HT-29 (cell line): ENCODE measurements around the gene PIK3C3. TPM values are rescaled to one million over a fixed set of nuclear protein-coding genes. Genes with fewer than 3 reads are reported as not detected.

Experiments used
- DNase-seq: peaks from one replicate; pipeline ENCODE4 v3.0.0-alpha.2; 2015; ENCODE audit warnings: low spot score
- total RNA-seq: library from RNA; depleted of rRNA; stranded (reverse); fragments of >200 nt; shearing (Covaris generic); gene quantifications from 2 replicates; pipeline ENCODE4 v1.2.3, GENCODE V29; 2014; rRNA removed

Gene PIK3C3
- total RNA-seq, result 9.7 and 11.4 TPM in 2 replicates

DNA sequence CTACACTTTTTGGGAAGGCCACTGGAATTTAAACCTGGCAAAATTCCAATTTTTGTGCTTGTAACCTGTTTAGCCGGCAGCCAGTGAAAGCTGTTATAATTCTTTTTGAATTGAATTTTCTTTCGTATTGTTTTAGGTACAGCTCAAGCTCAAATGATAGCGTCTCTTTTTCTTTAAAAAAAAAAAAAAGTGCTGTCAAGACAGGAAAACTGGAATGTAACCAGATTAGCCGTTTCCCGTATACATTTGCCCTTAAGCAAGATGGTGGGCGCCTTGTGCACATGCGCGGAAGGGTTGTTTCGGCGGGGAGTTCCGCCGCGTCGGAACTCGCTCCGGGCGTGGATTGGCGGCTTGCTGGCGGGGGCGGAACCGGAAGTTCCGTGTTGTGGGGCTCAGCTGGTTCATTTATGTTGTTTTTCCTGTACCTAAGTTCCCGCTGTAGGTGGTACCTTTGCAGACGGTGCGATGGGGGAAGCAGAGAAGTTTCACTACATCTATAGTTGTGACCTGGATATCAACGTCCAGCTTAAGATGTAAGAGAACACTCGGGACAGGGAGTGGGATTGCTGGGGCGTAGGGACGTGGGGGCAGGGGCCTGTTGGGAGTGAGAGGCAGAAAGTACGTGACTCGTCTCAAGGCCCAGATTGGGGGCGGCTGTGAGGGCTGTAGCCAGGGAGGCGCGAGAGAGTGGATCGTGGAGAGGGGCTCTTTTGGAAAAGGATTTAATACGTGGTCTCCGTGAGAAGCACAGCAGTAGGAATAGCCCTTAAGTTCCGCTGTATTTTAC is at the start of gene PIK3C3:
TSS of gene PIK3C3 (plus strand) at position 408 of the 787 bp plus-strand sequence. CDS start at position 466, 58 bp downstream.
- peak; percentile 88 for DNase-seq

- no peak for DNase-seq
Measured at GRCh38 chr18:41905786-41906527, 49.1 kb upstream of the PIK3C3 start.

DNA sequence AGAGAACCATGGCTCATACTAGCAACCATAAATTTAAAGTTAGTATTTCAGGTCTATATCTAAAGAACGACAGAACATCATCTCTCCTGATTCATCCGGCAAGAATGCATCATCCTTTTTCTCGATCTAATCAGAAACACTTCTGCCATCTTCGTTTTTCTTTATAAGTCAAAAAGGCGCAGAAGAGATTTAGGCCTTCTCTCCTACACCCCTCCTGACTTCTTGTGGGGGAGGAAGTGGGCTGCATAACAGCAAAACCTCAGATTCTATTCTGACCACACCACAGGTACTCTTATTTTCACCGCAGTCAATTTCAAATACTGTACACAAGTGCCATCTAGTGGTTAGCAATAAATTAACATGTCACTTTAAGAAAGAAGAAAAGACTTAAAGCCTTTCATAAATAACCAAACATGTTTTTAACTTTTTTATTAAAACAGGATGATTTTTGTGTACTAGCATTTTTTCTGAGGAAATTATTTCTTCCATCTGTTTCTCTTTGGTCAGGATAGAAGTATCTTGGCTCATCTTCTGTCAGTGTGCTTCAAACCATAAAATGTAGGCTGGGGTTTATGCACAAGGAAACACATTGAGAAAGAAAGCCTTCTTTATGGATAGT is 48.4 kb upstream of the PIK3C3 start:
- peak; percentile 22 for DNase-seq

- no peak for DNase-seq
Measured at GRCh38 chr18:41917181-41917580, 37.9 kb upstream of the PIK3C3 start.

GRCh38 chr18:41921770-41922169 is 33.3 kb upstream of the PIK3C3 start:
- no peak for DNase-seq

DNA sequence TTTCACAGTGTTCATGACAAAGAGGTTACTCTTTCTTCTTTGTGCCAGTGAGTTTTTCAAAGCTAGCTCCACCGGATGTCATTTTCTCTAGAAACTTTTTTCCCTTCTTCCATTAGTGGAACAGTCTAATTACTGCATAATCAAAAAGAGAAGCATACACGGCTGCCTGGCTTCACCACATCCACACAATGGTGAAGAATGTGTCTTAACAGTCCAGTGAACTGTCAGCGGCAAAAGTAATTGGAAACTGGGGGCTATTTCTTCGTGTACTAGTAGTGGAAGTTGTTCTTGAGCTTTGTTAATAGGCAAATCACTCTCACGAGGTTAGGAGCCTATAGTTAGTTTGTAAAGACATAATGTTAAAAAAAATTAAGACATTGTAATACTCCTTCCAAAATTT is 32.9 kb upstream of the PIK3C3 start:
- no peak for DNase-seq

GRCh38 chr18:41922841-41923240 is 32.2 kb upstream of the PIK3C3 start:
- DNase-seq, result no peak

DNA sequence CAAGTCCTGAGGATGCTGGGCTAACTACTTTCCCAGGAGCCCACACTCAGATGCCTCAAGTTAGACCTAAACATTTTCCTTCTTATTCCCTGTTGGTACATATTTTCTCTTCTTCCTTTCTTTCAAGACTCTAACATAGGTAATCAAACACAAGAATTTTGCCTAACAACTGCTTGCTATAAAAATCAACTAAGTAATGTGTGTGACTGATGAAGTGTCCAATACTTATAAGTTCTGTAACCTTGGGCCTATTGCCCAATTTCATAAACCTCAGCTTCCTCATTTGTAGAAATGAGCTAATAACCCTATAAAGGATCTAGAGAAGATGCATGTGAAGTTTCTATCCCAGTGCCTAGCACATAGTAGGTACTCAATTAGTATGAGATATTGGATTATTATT is 31.6 kb upstream of the PIK3C3 start:
- no peak for DNase-seq

DNA sequence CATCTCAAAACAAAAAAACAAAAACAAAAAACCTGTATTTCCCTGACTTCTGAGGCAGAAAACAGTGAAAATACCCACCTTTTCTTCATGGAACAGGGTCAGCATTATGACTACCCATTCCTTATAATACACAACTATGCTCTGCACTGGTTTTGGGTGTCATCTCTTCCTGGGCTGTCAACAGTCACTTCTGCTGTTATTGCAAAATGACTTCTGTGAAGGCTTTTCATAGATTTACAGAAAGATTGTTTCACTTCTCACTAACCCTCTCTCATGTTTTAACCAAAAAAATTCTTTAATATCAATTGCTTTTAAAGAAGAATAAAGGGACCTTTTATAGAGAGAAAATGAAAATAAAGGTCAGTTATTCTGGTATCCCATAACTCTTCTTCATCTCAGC is 26.5 kb upstream of the PIK3C3 start:
- DNase-seq, result no peak

DNA sequence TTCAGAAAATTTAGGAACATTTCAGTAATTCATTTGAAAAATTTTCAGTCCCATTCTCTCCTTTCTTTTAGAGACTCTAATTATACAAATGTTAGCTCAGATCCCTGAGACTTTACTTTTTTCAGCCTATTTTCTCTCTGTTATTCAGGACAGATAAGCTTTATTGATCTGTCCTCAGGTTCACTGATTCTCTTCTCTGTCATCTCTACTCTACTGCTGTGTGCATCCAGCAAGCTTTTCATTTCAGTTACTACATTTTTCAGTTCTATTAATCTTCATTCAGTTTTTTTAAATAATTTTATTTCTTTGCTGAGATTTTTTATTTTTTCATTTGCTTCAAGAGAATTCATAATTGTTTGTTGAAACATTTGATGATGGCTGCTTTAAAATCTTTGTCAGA is 22.1 kb upstream of the PIK3C3 start:
- no peak for DNase-seq

DNA sequence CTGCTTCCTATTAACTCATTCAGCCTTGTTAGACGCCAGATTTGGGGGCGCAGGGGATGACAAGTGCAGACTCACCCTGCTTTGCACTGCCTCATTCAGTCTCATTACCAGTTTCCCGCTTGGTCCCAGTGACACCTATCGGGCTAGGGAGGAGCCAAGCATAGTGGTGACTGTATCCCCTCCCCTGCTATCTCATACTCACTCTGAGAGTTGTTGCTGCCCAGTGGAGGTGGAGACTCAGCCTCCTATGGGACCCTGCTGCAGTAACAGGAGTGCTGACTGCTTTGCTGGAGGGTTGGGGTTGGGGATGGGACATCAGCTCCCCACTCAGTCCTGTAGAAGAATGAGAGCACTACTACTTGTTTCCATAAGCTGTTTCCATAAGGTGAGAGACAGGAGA is 21.3 kb upstream of the PIK3C3 start:
- DNase-seq, result no peak

DNA sequence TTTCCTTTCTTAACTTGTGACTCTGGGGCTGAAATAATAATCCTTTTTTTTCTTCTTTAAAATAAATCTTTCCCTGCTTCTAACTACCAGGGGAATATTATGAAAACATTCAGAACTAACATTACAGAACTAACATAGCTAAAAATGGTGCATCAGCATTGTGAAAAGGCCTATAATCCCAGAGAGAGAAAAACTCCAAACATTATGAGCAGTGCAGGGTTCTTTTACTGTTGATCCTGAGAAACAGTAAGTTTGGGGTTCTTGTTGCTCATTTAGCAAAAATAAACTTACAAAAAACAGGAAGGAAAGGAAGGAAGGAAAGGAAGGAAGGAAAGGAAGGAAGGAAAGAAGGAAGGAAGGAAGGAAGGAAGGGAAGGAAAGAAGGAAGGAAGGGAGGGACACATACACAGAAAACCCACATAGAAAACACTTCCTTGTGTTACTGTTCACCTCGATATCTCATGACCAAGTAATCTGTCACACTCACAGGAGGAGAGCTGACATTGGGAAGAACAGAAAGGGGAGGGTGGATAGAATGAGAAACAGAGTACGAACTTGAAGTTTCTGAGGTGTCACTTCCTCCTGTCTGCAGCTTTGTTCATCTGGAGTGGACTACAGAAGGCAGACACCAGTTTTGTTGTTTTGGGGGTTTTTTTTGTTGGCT is 18.4 kb upstream of the PIK3C3 start:
- no peak for DNase-seq

- DNase-seq, result no peak
Measured at GRCh38 chr18:41938445-41938844, 16.6 kb upstream of the PIK3C3 start.

DNA sequence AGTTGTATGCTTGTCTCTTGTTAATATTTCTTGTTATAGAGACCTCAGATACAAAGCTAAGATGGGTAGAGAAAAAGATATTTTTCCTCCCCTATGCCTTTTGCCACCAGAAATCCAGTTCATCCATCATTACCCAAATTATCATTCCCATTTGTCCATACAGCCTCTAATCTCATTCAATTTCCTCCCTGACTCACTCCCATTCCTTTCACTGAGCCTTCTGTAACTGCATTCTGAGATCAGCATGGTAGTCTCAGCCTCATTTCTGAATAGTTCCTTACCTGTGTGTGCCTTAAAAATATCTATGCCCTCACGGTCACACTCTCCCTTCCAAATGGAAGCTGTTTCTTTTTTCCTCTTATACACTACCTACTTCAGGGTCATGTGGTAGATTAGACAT is 15.7 kb upstream of the PIK3C3 start:
- no peak for DNase-seq

- DNase-seq, result no peak
Measured at GRCh38 chr18:41940506-41941215, 14.4 kb upstream of the PIK3C3 start.

DNA sequence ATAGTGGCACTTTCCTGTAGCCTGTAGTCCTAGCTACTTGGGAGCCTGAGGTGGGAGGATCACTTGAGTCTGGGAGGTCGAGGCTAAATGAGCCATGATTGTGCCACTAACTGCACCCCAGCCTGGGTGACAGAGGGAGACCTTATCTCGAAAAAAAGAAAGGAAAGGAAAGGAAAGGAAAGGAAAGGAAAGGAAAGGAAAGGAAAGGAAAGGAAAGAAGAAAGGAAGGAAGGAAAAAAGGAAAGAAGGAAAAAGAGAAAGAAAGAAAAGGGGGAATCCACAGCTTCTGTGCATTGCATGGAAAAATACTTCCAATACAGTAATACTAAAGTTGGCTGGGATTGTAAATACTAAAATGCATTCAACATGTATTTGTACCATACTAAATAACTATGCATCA is 12.8 kb upstream of the PIK3C3 start:
- DNase-seq, result no peak

DNA sequence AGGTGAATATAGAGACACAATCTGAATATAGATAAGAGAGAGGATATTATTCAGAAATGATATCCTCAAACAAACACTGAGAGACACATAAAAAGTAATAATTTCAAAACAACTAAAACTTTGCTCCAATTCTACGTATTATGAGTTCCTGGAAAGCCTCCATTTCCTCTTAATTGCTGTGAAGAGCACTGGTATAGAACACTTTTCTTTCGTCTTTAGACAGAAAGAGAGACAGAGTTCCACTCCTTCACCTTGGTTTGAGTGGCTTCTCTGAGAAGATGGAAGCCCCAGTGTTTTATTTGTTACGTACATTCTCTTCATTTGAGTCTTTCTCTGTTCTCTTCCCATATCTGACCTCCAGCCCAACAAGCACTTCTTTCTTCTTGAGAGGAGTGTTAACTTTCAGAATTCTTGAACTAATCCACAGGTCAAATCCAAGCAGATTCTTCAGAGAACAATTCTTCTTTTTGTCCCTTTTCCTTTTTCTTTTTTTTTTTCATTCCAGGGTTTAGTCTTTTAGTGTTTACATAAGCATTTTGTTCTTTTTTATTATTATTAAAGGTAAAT is 6.4 kb upstream of the PIK3C3 start:
- DNase-seq, result no peak

- DNase-seq, result no peak
Measured at GRCh38 chr18:41949206-41949920, 5.7 kb upstream of the PIK3C3 start.

DNA sequence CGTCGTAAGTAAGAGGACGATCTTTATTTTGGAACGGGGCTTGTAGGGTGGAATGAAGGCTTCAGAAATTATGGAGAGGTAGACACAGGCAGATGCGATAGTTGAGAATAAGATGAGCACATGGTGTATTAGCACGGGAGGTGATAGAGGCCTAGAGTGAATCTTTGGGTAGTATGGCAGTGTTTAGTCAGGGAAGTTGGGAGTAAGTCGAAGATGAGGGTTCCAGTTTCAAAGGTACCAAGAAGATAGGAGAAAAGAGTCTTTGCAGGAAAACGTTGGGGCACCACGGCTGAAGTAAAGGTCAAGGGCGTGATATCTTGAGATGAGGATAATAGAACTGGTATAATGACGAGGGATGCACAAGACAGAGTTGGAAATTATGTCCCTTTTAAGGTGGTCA is 654 bp downstream of the PIK3C3 start:
- peak; percentile 13 for DNase-seq

DNA sequence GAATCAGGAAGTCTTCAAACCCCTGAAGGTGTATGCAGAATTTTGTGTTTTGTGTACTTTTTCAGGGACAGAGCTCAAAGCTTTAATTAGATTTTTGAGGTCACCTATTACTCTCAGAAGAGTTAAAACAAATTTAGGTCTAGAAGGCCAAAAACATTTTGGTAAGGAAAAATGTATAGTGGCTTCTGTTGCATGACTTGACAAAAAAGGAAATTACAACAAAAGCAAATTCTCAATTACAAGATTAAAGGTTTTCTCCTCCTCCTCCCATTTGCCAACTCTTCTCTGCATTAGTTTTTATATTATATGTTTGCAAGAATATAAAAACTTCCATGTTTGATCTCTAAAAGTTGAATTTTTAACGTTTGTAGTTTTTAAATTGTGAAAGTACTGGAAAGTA is 4.0 kb downstream of the PIK3C3 start:
- DNase-seq, result no peak
